ENCODE results near the gene CHRM5.
"Not testable (repeated sequence)": the region's sequence is repeated elsewhere in the genome, so short reads cannot be mapped to it uniquely, and the experiment has no call there.

CHRM5 gene

DNA sequence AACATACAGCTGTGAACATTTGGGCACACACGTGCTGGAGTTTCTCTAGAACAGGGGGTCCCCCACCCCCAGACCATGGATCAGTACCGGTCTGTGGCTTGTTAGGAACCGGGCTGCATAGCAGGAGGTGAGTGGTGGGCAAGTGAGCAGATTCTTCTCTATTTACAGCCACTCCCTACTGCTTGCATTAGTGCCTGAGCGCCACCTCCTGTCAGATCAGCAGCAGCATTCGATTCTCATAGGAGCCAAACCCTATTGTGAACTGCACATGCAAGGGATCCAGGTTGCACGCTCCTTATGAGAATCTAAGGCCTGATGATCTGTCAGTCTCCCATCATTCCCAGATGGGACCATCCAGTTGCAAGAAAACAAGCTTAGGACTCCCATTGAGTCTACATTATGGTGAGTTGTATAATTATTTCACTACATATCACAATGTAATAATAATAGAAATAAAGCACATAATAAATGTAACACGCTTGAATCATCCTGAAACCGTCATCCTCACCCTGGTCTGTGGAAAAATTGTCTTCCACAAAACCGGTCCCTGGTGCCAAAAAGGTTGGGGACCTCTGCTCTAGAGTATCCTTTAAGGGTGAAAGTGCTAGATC is 25.8 kb downstream of the CHRM5 start:
- no peak for DNase-seq

DNA sequence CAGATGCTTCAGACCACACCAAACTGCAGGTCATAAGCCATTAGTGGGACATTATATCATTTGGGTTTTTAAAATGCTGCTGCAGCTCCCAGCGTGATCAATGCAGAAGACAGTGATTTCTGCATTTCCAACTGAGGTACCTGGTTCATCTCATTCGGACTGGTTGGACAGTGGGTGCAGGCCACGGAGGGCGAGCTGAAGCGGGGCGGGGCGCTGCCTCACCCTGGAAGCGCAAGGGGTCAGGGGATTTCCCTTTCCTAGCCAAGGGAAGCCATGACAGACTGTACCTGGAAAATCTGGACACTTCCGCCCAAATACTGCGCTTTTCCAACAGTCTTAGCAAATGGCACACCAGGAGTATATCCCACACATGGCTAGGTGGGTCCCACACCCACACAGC is 27.4 kb downstream of the CHRM5 start:
- DNase-seq, result not testable (repeated sequence)

- no peak for DNase-seq
Measured at GRCh38 chr15:34001536-34001935, 33.2 kb downstream of the CHRM5 start.

GRCh38 chr15:34006381-34006780 is 38.1 kb downstream of the CHRM5 start:
- DNase-seq, result no peak

DNA sequence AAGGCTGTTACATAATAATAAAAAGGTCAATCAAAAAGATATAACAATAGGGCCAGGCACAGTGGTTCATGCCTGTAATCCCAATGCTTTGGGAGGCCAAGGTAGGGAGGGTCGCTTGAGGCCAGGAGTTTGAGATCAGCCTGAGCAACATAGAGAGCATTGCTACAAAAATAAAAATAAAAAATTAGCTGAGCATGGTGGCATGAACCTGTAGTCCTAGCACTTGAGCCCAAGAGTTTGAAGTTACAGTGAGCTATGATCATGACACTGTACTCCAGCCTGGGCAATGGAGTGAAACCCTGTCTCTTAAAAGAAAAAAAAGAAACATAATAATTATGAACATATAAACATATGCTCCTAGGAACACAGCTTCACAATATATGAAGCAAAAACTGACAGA is 41.4 kb downstream of the CHRM5 start:
- DNase-seq, result no peak

GRCh38 chr15:34010921-34011320 is 42.6 kb downstream of the CHRM5 start:
- DNase-seq, result no peak

GRCh38 chr15:34011481-34011880 is 43.2 kb downstream of the CHRM5 start:
- DNase-seq, result no peak

GRCh38 chr15:34012461-34013028 is 44.2 kb downstream of the CHRM5 start:
- DNase-seq, result no peak

- DNase-seq, result no peak
Measured at GRCh38 chr15:34013746-34014145, 45.4 kb downstream of the CHRM5 start.

DNA sequence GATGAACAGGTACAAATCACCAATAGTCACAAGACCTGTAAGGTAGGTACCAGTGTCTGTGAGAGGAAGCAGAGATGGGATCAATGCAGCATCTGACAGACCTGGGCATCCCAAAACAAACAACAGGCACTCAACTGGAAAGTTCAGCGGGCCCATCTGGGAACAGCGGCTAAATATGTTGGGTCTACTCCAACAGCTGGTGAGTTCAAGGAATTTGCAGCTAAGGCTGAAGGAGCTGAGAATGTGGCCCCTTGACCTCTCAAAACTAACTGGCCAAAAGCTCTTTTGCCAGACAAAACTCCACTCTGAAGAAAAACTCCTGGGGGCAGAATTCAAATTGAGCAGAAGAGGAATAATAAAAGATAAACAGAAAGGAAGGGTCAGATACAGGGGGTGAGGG is 46.3 kb downstream of the CHRM5 start:
- no peak for DNase-seq

- DNase-seq, result no peak
Measured at GRCh38 chr15:34018021-34018645, 49.8 kb downstream of the CHRM5 start.

- DNase-seq, result not testable (repeated sequence)
Measured at GRCh38 chr15:34018738-34019137, 50.4 kb downstream of the CHRM5 start.

GRCh38 chr15:34019369-34019990 is 51.2 kb downstream of the CHRM5 start:
- DNase-seq, result no peak

DNA sequence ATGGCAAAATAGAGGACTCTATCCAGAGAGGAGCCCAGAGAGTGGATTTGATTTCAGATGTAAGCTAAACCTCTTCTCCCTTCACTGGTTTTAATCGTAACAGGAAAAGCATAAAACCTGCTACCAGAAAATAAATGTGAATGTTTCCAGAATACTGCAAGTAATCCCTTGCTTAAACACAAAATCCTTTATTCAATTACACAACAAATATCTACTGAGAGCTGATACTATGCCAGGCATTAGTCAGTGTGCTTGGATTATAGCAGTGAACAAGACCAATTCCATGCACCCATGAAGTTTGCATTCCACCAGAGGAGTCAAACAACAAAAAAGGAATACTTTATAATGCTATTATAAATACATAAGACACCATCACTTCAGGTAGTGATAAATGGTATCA is 55.6 kb downstream of the CHRM5 start:
- DNase-seq, result no peak

DNA sequence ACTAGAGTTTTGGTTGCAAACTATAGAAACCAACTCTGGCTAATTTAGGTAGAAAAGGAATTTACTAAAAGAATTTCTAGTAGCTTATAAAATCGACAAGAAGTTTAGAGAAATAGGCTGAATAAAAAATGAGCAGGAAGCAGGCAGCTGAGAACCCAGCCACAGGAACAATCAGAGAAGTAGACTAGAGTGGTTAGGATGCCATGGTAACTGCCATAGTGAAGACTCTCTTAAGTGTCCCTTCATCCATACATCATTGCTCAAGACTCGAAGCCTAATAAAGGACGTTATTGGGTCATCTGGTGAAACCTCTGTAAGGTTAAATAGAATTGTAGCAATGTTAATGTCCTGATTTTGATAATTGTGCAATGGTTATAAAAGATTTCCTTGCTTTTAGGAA is 57.0 kb downstream of the CHRM5 start:
- no peak for DNase-seq

DNA sequence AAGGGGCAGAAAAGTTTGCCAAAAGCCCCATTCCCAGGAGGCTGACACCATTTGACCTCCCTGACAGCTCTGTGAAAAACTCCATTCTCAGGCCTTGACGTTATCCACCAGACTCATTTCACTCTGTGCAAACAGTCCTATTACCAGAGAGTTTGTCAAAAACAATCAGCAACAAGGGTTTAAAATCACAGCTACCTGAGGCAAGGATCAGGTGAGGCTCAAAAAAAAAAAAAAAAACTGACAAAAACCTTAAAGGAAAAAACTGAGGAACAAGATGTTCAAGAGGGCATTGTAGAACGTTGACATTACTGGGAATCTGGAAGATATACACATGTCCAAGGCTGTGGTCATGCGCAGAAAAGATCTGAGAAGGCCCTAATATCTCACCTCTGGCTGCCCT is 59.3 kb downstream of the CHRM5 start:
- DNase-seq, result no peak

- no peak for DNase-seq
Measured at GRCh38 chr15:34031987-34032760, 63.9 kb downstream of the CHRM5 start.

- DNase-seq, result peak; percentile 26
Measured at GRCh38 chr15:34038023-34038870, 70.0 kb downstream of the CHRM5 start.

- no peak for DNase-seq
Measured at GRCh38 chr15:34038871-34039789, 70.8 kb downstream of the CHRM5 start, which contains the start of gene AVEN. Gene AVEN, minus strand, starts transcription at chr15:34039204. Its CDS starts 158 bp downstream, at chr15:34039046.

DNA sequence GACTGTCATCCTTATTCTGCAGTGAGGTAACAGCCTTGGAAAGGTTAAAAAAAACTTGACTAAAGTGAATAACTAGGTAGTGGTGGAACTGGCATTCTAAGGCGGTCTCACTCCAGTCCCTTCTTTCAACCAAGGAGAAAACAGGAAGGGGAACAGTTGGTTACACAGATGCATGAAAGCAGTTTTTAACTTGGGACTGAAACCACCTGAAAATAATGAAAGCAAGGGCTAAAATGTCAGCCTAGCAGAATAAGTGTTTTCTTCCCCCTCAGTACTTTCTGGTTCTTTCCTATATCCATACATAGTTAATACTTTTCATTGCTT is 71.5 kb downstream of the CHRM5 start:
- no peak for DNase-seq

- DNase-seq, result no peak
Measured at GRCh38 chr15:34043391-34043790, 75.1 kb downstream of the CHRM5 start.

Data from DMS 273 treated with DMSO at 0.1 percent for 48 hours (cell line).